HepG2 (cell line): ENCODE data around the gene KCND1. TPM values are rescaled to one million over a fixed set of nuclear protein-coding genes. Genes with fewer than 3 reads are reported as not detected.

Source experiments
- ELF1 ChIP-seq: sonication (generic); formaldehyde crosslinking; IDR thresholded peaks from 2 replicates; pipeline ENCODE4 v1.4.0; 2020; ENCODE audit warnings: missing genetic modification reagents
- GABPA ChIP-seq, 2 experiments: IDR thresholded peaks; 2 replicates each; pipeline ENCODE4 v1.6.1; 2011 to 2016; ENCODE audit warnings: low read depth in 2 of 2, low read length in 1 of 2, missing biosample characterization in 1 of 2, missing genetic modification characterization in 1 of 2
- GATAD1 ChIP-seq: IDR thresholded peaks from 2 replicates; pipeline ENCODE4 v1.6.1; 2016; ENCODE audit warnings: missing genetic modification reagents, missing compliant biosample characterization
- HDAC2 ChIP-seq: sonication (generic); formaldehyde crosslinking; IDR thresholded peaks from 2 replicates; pipeline ENCODE4 v1.4.0; 2020; ENCODE audit warnings: missing genetic modification reagents
- HOXA3 ChIP-seq: sonication (generic); formaldehyde crosslinking; IDR thresholded peaks from 2 replicates; pipeline ENCODE4 v1.5.0; 2020; ENCODE audit warnings: missing genetic modification reagents
- MAZ ChIP-seq, 2 experiments: sonication (generic) in 1 of 2; formaldehyde crosslinking in 1 of 2; IDR thresholded peaks; 2 replicates each; pipeline versions ENCODE4 v1.5.0 to v1.6.1; 2012 to 2020; ENCODE audit warnings: low read depth in 2 of 2, mild to moderate bottlenecking in 2 of 2, borderline replicate concordance in 1 of 2, improper control_type of control experiment in 1 of 2, low read length in 1 of 2, missing genetic modification reagents in 1 of 2, moderate library complexity in 1 of 2
- MED1 ChIP-seq: sonication (generic); formaldehyde crosslinking; IDR thresholded peaks from 2 replicates; pipeline ENCODE4 v1.4.0; 2020; ENCODE audit warnings: missing genetic modification reagents
- NONO ChIP-seq, 2 experiments: fragments of 450-650 bp in 1 of 2; sonication (generic) in 1 of 2; formaldehyde crosslinking in 1 of 2; IDR thresholded peaks in 1 of 2; conservative IDR thresholded peaks in 1 of 2; 2 replicates each; pipeline versions ENCODE4 v1.6.1 to v1.8.0; 2017 to 2022; ENCODE audit warnings: mild to moderate bottlenecking in 1 of 2, missing genetic modification reagents in 1 of 2, moderate library complexity in 1 of 2
- POLR2G ChIP-seq: fragments of 200-400 bp; formaldehyde crosslinking; IDR thresholded peaks from 2 replicates; pipeline ENCODE4 v1.6.1; 2018; ENCODE audit warnings: mild to moderate bottlenecking, low read depth, low read length, moderate library complexity
- TFE3 ChIP-seq: IDR thresholded peaks from 2 replicates; pipeline ENCODE4 v1.6.1; 2016
- THAP9 ChIP-seq: sonication (generic); formaldehyde crosslinking; IDR thresholded peaks from 2 replicates; pipeline ENCODE4; 2020; ENCODE audit warnings: missing genetic modification reagents, mild to moderate bottlenecking, borderline replicate concordance
- YEATS4 ChIP-seq: sonication (generic); formaldehyde crosslinking; IDR thresholded peaks from 2 replicates; pipeline ENCODE4 v1.4.0; 2020; ENCODE audit warnings: missing genetic modification reagents, borderline replicate concordance
- ZNF121 ChIP-seq: sonication (generic); formaldehyde crosslinking; IDR thresholded peaks from 2 replicates; pipeline ENCODE4 v1.5.0; 2020; ENCODE audit warnings: mild to moderate bottlenecking, missing genetic modification reagents
- ZNF780A ChIP-seq: sonication (generic); formaldehyde crosslinking; IDR thresholded peaks from 2 replicates; pipeline ENCODE4 v1.8.0; 2022; ENCODE audit warnings: mild to moderate bottlenecking, missing genetic modification reagents, moderate library complexity
- polyA plus RNA-seq, 8 experiments: library from polyadenylated mRNA; depleted of rRNA in 3 of 8; stranded (reverse) in 7 of 8; unstranded in 1 of 8; fragments of >200 nt; fragmentation: Illumina TruSeq in 4 of 8; extraction: Trizol in 4 of 8; gene quantifications; 2 replicates each; pipeline versions ENCODE4 v1.2.1 to v1.2.3, GENCODE V29; 2011 to 2016; ENCODE audit warnings: low read depth in 4 of 8, missing spikeins in 1 of 8, mixed read lengths in 1 of 8; ENCODE audit not compliant: insufficient read depth in 1 of 8
- total RNA-seq, 5 experiments: library from RNA; depleted of rRNA; stranded (reverse); fragments of >200 nt; fragmentation: Illumina TruSeq; extraction: Trizol; gene quantifications; 2 replicates each; pipeline ENCODE4 v1.2.3, GENCODE V29; 2016; ENCODE audit warnings: low read depth in 1 of 5

Gene KCND1
- total and polyA plus RNA-seq, 2 of the 13 experiments (the other 11 are each of a cell fraction or from before 2014, with no cell fraction given) = 0.07 to 0.30 TPM

DNA sequence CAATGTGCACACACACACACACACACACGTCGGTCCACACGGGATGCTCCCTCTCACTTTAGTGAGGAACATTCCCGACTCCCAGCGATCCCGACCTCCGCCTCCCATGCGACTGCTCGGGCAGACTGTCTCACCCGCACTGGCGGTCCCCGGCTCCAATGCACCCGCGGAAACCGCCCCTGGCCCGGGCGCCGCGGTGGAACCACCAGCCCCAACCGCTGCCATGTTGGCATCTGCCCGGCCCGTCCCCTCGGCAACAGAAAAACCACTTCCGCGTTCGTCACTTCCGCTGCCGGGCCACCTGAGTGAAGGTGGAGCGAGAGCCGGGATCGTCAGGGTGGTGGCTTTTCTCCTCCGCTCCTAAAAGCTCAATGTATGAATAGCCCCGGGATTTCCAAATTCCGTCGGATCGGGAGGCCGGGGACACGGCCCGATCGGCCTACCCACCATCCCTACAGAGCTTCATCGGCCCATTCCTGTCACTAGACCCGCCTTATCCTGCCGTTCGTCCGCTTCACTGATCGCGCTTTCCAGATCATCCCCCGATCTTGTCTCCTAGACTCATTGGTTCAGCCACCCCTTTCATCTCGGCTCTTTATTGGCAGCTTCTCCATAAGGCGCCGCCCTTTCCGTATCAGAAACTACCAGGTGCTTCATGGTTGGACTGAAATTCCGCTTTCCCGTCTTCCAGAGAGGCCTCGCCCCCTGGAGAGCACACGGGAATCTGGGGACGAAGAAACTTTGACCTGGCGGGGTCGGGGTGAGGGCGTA is 60.0 kb downstream of the KCND1 start, which contains the start of gene SLC35A2 (continued):
- TF ChIP-seq YEATS4 (CRISPR knock-in tag) = peak; percentile 50; the same call in 1 of the 2 replicates
- TF ChIP-seq POLR2G = peak; percentile 69
- TF ChIP-seq HOXA3 (CRISPR knock-in tag) = peak; percentile 48; the same call in 1 of the 2 replicates
- TF ChIP-seq HDAC2 (CRISPR knock-in tag) = peak; percentile 35; the same call in 1 of the 2 replicates
- TF ChIP-seq NONO (IDR thresholded peaks at IDR 0.05) = no peak
- TF ChIP-seq NONO (CRISPR knock-in tag; conservative IDR thresholded peaks at IDR 0.05) = 0 out of 2 replicates have a peak, but pooled peaks have one; percentile 38
- TF ChIP-seq MAZ (IDR thresholded peaks at IDR 0.05; ENCODE audit: borderline replicate concordance, low read depth, low read length) = no peak
- TF ChIP-seq MAZ (CRISPR knock-in tag; IDR thresholded peaks at IDR 0.05; ENCODE audit: low read depth) = no peak
- TF ChIP-seq ZNF780A (CRISPR knock-in tag) = 0 out of 2 replicates have a peak, but pooled peaks have one; percentile 43
- 0 out of 2 replicates have a peak, but pooled peaks have one; percentile 25 for TF ChIP-seq MED1 (CRISPR knock-in tag)
- TF ChIP-seq ELF1 = peak; percentile 94
- TF ChIP-seq GATAD1 (CRISPR knock-in tag) = peak; percentile 86
- TF ChIP-seq ZNF121 = peak; percentile 11; the same call in 1 of the 2 replicates
- peak; percentile 77 for TF ChIP-seq THAP9 (CRISPR knock-in tag)
- TF ChIP-seq TFE3 (CRISPR knock-in tag) = no peak
- no peak for TF ChIP-seq GABPA (IDR thresholded peaks at IDR 0.05; ENCODE audit: low read depth, low read length)
- TF ChIP-seq GABPA (CRISPR knock-in tag; IDR thresholded peaks at IDR 0.05; ENCODE audit: low read depth) = peak; percentile 93
